Measurements from ENCODE around the gene FAM209B. TPM values are rescaled to one million over a fixed set of nuclear protein-coding genes. Genes with fewer than 3 reads are reported as not detected.
"Not testable (repeated sequence)": the region's sequence is repeated elsewhere in the genome, so short reads cannot be mapped to it uniquely, and the experiment has no call there.

The FAM209B gene
- total RNA-seq (2014; rRNA removed; shearing (Covaris generic)) = not detected in 2 replicates

- not testable (repeated sequence) for DNase-seq (ENCODE audit: low read depth)
Measured at GRCh38 chr20:56532946-56533345, at the start of gene FAM209B. Gene FAM209B, plus strand, starts transcription at chr20:56533246. Its CDS starts 96 bp downstream, at chr20:56533342.

GRCh38 chr20:56483970-56484369, 49.1 kb upstream of the FAM209B start:
- DNase-seq (ENCODE audit: low read depth) = no peak

- DNase-seq (ENCODE audit: low read depth) = no peak
Measured at GRCh38 chr20:56487216-56487615, 45.8 kb upstream of the FAM209B start.

GRCh38 chr20:56488566-56488965, 44.5 kb upstream of the FAM209B start:
- no peak for DNase-seq (ENCODE audit: low read depth)

GRCh38 chr20:56501116-56501515, 31.9 kb upstream of the FAM209B start:
- no peak for DNase-seq (ENCODE audit: low read depth)

- no peak for DNase-seq (ENCODE audit: low read depth)
Measured at GRCh38 chr20:56503916-56504315, 29.1 kb upstream of the FAM209B start.

- DNase-seq (ENCODE audit: low read depth) = no peak
Measured at GRCh38 chr20:56504373-56505005, 28.6 kb upstream of the FAM209B start.

- DNase-seq (ENCODE audit: low read depth) = no peak
Measured at GRCh38 chr20:56506103-56506502, 26.9 kb upstream of the FAM209B start.

GRCh38 chr20:56511926-56512325, 21.1 kb upstream of the FAM209B start:
- no peak for DNase-seq (ENCODE audit: low read depth)

- no peak for DNase-seq (ENCODE audit: low read depth)
Measured at GRCh38 chr20:56513161-56514150, 19.6 kb upstream of the FAM209B start.

- no peak for DNase-seq (ENCODE audit: low read depth)
Measured at GRCh38 chr20:56516631-56517030, 16.4 kb upstream of the FAM209B start.

GRCh38 chr20:56517211-56517610, 15.8 kb upstream of the FAM209B start:
- DNase-seq (ENCODE audit: low read depth) = no peak

- no peak for DNase-seq (ENCODE audit: low read depth)
Measured at GRCh38 chr20:56517641-56518040, 15.4 kb upstream of the FAM209B start.

GRCh38 chr20:56518126-56518525, 14.9 kb upstream of the FAM209B start:
- DNase-seq (ENCODE audit: low read depth) = no peak

- DNase-seq (ENCODE audit: low read depth) = no peak
Measured at GRCh38 chr20:56518721-56519398, 14.2 kb upstream of the FAM209B start.

GRCh38 chr20:56519551-56519950, 13.5 kb upstream of the FAM209B start:
- DNase-seq (ENCODE audit: low read depth) = no peak

- no peak for DNase-seq (ENCODE audit: low read depth)
Measured at GRCh38 chr20:56520180-56520579, 12.9 kb upstream of the FAM209B start.

- DNase-seq (ENCODE audit: low read depth) = not testable (repeated sequence)
Measured at GRCh38 chr20:56520746-56521354, 12.2 kb upstream of the FAM209B start.

GRCh38 chr20:56522311-56522710, 10.7 kb upstream of the FAM209B start:
- no peak for DNase-seq (ENCODE audit: low read depth)

GRCh38 chr20:56524444-56524843, 8.6 kb upstream of the FAM209B start, which contains the start of gene FAM209A:
Gene FAM209A, plus strand, starts transcription at chr20:56524744. Its CDS starts 65 bp downstream, at chr20:56524809.
- DNase-seq (ENCODE audit: low read depth) = not testable (repeated sequence)

GRCh38 chr20:56527521-56527920, 5.5 kb upstream of the FAM209B start:
- DNase-seq (ENCODE audit: low read depth) = no peak

GRCh38 chr20:56537997-56538396, 5.0 kb downstream of the FAM209B start:
- no peak for DNase-seq (ENCODE audit: low read depth)

All from RPMI7951 (cell line).